Measurements from ENCODE around the gene GPR42. TPM values are rescaled to one million over a fixed set of nuclear protein-coding genes. Genes with fewer than 3 reads are reported as not detected.
A peak's percentile ranks its signal among the peaks of the same experiment; 100 is the strongest.

Gene GPR42
- total RNA-seq, 4 donors from 2014 or later = not detected

DNA sequence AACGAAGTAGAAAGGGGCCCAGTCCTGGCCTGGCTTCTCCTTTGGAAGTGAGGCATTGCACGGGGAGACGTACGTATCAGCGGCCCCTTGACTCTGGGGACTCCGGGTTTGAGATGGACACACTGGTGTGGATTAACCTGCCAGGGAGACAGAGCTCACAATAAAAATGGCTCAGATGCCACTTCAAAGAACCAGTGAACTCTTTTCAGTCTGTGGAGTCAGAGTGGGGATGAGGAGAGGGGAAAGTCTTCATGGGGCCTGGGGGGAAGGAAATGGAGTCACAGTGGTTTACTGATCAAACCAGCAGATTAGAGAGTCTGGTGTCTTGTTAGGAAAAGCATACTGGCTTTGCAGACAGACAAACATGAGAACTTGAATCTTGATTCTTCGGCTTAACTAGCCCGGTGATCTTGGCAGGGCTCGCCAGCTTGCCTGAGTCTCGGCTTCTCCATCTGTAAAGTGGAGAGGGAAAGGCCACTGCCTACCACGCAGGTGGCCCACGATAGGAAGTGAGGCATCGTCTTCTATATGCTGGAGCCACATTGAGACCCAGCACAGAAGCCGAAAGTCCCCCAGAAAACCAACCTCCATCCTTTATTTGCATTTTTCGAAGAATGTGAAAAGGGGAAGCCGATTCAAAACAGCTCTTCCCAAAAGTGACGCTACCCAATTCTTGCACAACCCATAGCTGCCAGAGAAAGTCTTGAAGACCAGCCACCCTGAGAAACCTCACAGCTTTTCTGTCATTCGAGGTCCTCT lies 23.5 kb upstream of the GPR42 start, which contains the start of gene FFAR1:
Gene FFAR1 (plus strand): TSS at position 732 of the 759 bp plus-strand sequence. CDS start 3,650 bp downstream, outside the sequence.
- intact Hi-C loops (cut with DNase I; ENCODE audit: low total_unique reads) = no loop called here
- peak in 1 of 2 donors; percentile 80 for DNase-seq (ENCODE audit: low spot score in 2 of 2)
- no peak within 1 kb of the TSS for H3K4me3 ChIP-seq (ENCODE audit: low read depth, poor library complexity, severe bottlenecking)
- WGBS, 2 donors = 57 to 62% methylated on average over 18 of the region's 18 CpGs
- TF ChIP-seq CTCF (IDR thresholded peaks at IDR 0.05) (no peak), POLR2A (IDR thresholded peaks at IDR 0.05) (no peak)

DNA sequence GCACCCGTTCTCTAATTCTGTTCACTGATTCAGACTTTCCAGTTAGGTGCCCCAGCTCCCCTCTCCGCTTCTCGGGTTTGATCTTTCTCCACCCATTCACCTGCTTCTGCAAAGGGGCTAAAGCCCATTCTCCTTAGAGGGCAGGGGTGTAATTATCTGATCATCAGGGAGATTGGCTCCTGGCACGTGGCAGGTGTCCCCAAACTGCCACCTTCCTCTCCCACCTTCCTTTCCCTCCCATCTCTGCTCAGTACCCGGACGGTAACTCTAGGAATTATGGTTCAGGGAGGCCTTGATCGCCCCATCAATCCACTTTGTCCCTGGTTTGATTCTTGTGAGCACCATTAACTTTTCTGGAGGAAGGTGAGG lies 23.0 kb upstream of the GPR42 start:
- no peak for DNase-seq (ENCODE audit: low spot score in 2 of 2)
- no peak for TF ChIP-seq POLR2A (IDR thresholded peaks at IDR 0.05)
- TF ChIP-seq CTCF (IDR thresholded peaks at IDR 0.05) = no peak

GRCh38 chr19:35348911-35349611 lies 21.8 kb upstream of the GPR42 start:
- TF ChIP-seq CTCF (IDR thresholded peaks at IDR 0.05) (no peak), POLR2A (IDR thresholded peaks at IDR 0.05) (no peak)
- H3K4me3 ChIP-seq (ENCODE audit: low read depth, poor library complexity, severe bottlenecking) = no peak overlapping the region
- DNase-seq (ENCODE audit: low spot score in 2 of 2) = peak in 1 of 2 donors; percentile 63
- WGBS, 2 donors = 82 to 85% methylated on average over 18 of the region's 18 CpGs
- intact Hi-C loops (cut with DNase I; ENCODE audit: low total_unique reads) = no loop called here

More for the DNA sequence above, 23.0 kb upstream of the GPR42 start:
- WGBS, 2 donors = 76 to 77% methylated on average over 7 of the region's 7 CpGs
- intact Hi-C loops (cut with DNase I; ENCODE audit: low total_unique reads) = no loop called here
- no peak overlapping the region for H3K4me3 ChIP-seq (ENCODE audit: low read depth, poor library complexity, severe bottlenecking)

DNA sequence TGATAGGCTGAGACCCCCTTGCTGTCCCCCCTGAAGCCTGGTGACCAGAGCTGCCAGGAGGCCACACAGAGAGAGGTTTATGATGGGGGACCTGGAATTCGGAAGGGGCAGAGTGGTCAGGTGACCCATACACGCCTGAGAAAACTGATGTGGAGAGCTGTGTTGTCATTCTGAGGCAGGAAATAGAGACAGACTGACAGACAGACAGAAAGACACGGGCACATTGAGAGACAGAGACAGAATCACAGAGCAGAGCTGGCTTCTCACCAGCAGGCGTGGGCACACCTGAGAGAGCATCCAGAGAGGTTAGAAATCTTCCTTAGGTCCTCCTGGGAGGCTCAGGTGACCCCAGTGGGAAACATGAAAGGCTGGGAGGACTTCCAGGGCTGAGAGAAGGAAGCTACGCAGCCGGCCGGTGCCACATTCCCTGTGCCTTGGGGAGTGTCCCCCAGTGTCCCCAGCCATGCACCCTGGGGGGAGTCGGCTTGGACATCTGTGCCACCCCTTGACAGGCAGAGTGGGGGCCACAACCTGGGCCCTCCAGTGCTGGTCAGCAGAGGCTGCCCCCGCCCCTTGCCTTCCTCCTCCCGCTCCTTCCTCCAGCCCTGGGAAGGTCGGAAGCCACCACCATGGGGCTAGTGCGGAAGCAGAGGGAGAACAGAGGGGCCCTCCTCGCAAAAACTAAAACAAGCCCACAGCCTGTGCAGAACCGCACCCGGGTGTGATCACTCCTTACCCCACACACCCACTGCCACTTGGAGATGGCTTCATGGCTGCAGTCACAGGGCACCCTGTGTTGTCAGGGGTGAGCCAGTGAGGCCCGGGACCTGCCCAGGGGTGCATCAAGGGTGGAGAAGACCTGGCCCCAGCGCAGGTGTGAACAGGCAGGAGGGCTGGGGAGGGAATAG lies 21.0 kb upstream of the GPR42 start:
- no peak overlapping the region for H3K4me3 ChIP-seq (ENCODE audit: low read depth, poor library complexity, severe bottlenecking)
- 74 to 80% methylated on average over 16 to 17 of the region's 17 CpGs for WGBS, 2 donors
- intact Hi-C loops (cut with DNase I; ENCODE audit: low total_unique reads) = loop anchor here (5.0 to 10.0 kb wide), 2 partner anchors 117 to 145 kb away; partner anchors contain the start of gene KRTDAP
- DNase-seq (ENCODE audit: low spot score in 2 of 2) = peak in 1 of 2 donors; percentile 78
- no peak for TF ChIP-seq CTCF (IDR thresholded peaks at IDR 0.05)
- TF ChIP-seq POLR2A (IDR thresholded peaks at IDR 0.05) = no peak

- DNase-seq (ENCODE audit: low spot score in 2 of 2) = peak in 1 of 2 donors; percentile 65
- TF ChIP-seq POLR2A (IDR thresholded peaks at IDR 0.05) (no peak), CTCF (IDR thresholded peaks at IDR 0.05) (no peak)
- 85 to 87% methylated on average over 7 of the region's 7 CpGs for WGBS, 2 donors
- H3K4me3 ChIP-seq (ENCODE audit: low read depth, poor library complexity, severe bottlenecking) = no peak overlapping the region
- intact Hi-C loops (cut with DNase I; ENCODE audit: low total_unique reads) = loop anchor here (5.0 to 10.0 kb wide), 2 partner anchors 117 to 144 kb away; partner anchors contain the start of gene KRTDAP
These were observed 20.3 kb upstream of the GPR42 start for GRCh38 chr19:35350591-35350990.
